Astrocyte of the spinal cord (primary cell): ENCODE measurements around the gene HAP1.

Experiments used
- DNase-seq: peaks from one replicate; pipeline ENCODE4 v3.0.0; 2011; ENCODE audit warnings: low read depth, low spot score
- H3K4me3 ChIP-seq: 2 replicates; pipeline ENCODE4 v1.5.1; 2011; ENCODE audit warnings: low read depth, mild to moderate bottlenecking, low read length, moderate library complexity
- CTCF ChIP-seq: IDR thresholded peaks from 2 replicates; pipeline ENCODE4 v1.5.1; 2012; ENCODE audit warnings: low read depth, mild to moderate bottlenecking, low read length, inconsistent platforms
- in situ Hi-C: cut with HindIII; loops from 2 replicates; pipeline ENCODE4 v1.10.0; 2017; ENCODE audit warnings: low sequenced_read_pairs

HAP1 gene

GRCh38 chr17:41769985-41770384 lies 35.5 kb upstream of the HAP1 start:
- no peak for DNase-seq
- TF ChIP-seq CTCF, result no peak
- in situ Hi-C loops, result no loop called here
- H3K4me3 ChIP-seq, result no peak overlapping the region

GRCh38 chr17:41769346-41769862 lies 35.0 kb upstream of the HAP1 start:
- no peak overlapping the region for H3K4me3 ChIP-seq
- in situ Hi-C loops, result no loop called here
- no peak for DNase-seq
- no peak for TF ChIP-seq CTCF

GRCh38 chr17:41768682-41769288 lies 34.3 kb upstream of the HAP1 start:
- H3K4me3 ChIP-seq, result no peak overlapping the region

GRCh38 chr17:41767324-41768042 lies 33.0 kb upstream of the HAP1 start:
- TF ChIP-seq CTCF, result no peak
- no peak for DNase-seq
- in situ Hi-C loops, result no loop called here
- no peak overlapping the region for H3K4me3 ChIP-seq

More at GRCh38 chr17:41768682-41769288, 34.3 kb upstream of the HAP1 start:
- no peak for DNase-seq
- no peak for TF ChIP-seq CTCF
- in situ Hi-C loops, result no loop called here

- in situ Hi-C loops, result no loop called here
- TF ChIP-seq CTCF, result no peak
- no peak overlapping the region for H3K4me3 ChIP-seq
- DNase-seq, result no peak
Observed at GRCh38 chr17:41766135-41766534, 31.7 kb upstream of the HAP1 start.

GRCh38 chr17:41763327-41763726 lies 28.9 kb upstream of the HAP1 start:
- no peak overlapping the region for H3K4me3 ChIP-seq
- in situ Hi-C loops, result no loop called here
- TF ChIP-seq CTCF, result no peak
- DNase-seq, result no peak
